ENCODE data around the gene SMIM22.

Gene SMIM22

GRCh38 chr16:4765511-4766474, 29.4 kb upstream of the SMIM22 start:
- Mint-ChIP-seq H3K4me1 (ENCODE audit: low read depth) (peaks cover 34% of the 10 kb centered on the region), H3K27ac (peak overlapping the region; percentile 85), H3K4me3 (peak overlapping the region; percentile 85), H3K9me3 (no peaks in the 10 kb centered on the region), H3K36me3 (ENCODE audit: low read depth) (peaks cover 15% of the 10 kb centered on the region), H3K27me3 (no peaks in the 10 kb centered on the region)

DNA sequence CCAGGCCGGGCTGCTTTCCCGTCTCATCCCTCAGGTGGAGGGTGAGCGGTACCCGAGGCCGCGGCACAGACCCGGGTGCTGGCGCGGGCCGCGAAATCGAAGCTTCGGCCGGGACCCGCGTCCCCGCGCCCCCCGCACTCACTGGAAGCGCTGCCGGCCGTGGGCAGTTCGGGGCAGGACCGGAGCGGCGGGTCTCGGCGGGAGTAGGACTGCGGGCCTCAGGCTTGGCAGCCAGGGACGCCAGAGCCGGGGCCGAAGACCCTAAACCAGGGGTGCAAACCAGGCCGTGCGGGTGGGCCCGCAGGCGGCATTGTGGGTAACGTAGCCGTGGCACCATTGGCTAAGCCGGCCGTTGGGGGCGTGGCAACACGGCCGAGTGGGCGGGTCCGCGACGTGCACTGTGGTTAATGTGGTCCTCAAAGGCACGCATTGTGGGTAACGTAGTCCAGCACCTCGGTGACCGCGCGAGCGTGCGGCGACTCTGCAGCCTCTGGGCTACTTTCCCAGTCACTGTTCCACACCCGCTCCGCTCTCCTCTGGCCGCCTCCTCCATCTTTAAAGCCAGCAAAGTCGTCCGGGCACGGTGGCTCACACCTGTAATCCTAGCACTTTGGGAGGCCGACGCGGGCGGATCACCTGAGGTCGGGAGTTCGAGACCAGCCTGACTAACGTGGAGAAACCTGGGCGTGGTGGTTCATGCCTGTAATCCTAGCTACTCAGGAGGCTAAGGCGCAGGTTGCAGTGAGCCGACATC, 28.1 kb upstream of the SMIM22 start, which contains the start of gene ZNF500:
ZNF500 (minus strand) TSS at position 288 of the 754 bp plus-strand sequence. CDS start 1,184 bp downstream, outside the sequence.
- Mint-ChIP-seq H3K4me1 (ENCODE audit: low read depth) (peaks cover 34% of the 10 kb centered on the region), H3K27ac (peak within 1 kb of the TSS; percentile 91), H3K4me3 (peak within 1 kb of the TSS; percentile 88), H3K27me3 (no peaks in the 10 kb centered on the region), H3K36me3 (ENCODE audit: low read depth) (peaks cover 13% of the 10 kb centered on the region), H3K9me3 (no peaks in the 10 kb centered on the region)

DNA sequence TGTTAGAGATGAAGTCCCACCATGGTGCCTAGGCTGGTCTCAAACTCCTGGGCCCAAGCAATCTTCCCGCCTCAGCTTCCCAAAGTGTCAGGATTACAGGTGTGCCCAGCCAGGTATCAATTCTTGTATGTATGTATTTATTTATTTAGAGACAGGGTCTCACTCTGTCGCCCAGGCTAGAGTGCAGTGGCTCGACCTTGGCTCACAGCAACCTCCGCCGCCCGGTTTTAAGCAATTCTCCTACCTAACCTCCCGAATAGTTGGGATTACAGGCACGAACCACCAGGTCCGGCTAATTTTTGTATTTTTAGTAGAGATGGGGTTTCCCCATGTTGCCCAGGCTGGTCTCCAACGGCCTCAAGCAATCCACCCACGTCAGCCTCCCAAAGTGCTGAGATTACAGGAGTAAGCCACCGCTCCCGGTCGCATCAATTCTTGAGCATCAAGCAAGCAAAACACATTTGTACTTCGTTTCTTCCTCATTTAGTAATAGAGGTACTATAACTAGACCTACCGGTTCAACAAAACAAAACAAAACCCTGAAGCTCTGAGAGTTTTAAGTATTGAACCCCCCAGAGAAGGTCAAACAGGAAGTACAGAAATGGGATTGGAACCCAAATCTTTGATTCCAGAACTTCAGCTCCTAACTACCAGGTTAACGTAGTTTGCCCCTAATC, 27.2 kb upstream of the SMIM22 start:
- H3K27ac Mint-ChIP-seq = peak overlapping the region; percentile 91
- H3K9me3 Mint-ChIP-seq = no peaks in the 10 kb centered on the region
- peak overlapping the region; percentile 86 for H3K4me3 Mint-ChIP-seq
- no peaks in the 10 kb centered on the region for H3K27me3 Mint-ChIP-seq
- peaks cover 34% of the 10 kb centered on the region for H3K4me1 Mint-ChIP-seq (ENCODE audit: low read depth)
- peaks cover 4% of the 10 kb centered on the region for H3K36me3 Mint-ChIP-seq (ENCODE audit: low read depth)

- peaks cover 34% of the 10 kb centered on the region for H3K4me1 Mint-ChIP-seq (ENCODE audit: low read depth)
- peaks cover 3% of the 10 kb centered on the region for H3K36me3 Mint-ChIP-seq (ENCODE audit: low read depth)
- no peaks in the 10 kb centered on the region for H3K27me3 Mint-ChIP-seq
- H3K4me3 Mint-ChIP-seq = peak overlapping the region; percentile 86
- peak overlapping the region; percentile 91 for H3K27ac Mint-ChIP-seq
- no peaks in the 10 kb centered on the region for H3K9me3 Mint-ChIP-seq
Observed at GRCh38 chr16:4768549-4769305, 26.4 kb upstream of the SMIM22 start.

GRCh38 chr16:4769306-4769638, 25.9 kb upstream of the SMIM22 start:
- H3K4me1 Mint-ChIP-seq (ENCODE audit: low read depth) = peaks cover 34% of the 10 kb centered on the region
- H3K4me3 Mint-ChIP-seq = peak overlapping the region; percentile 86
- H3K36me3 Mint-ChIP-seq (ENCODE audit: low read depth) = peaks cover 3% of the 10 kb centered on the region
- no peaks in the 10 kb centered on the region for H3K27me3 Mint-ChIP-seq
- no peaks in the 10 kb centered on the region for H3K9me3 Mint-ChIP-seq
- peak overlapping the region; percentile 15 for H3K27ac Mint-ChIP-seq

DNA sequence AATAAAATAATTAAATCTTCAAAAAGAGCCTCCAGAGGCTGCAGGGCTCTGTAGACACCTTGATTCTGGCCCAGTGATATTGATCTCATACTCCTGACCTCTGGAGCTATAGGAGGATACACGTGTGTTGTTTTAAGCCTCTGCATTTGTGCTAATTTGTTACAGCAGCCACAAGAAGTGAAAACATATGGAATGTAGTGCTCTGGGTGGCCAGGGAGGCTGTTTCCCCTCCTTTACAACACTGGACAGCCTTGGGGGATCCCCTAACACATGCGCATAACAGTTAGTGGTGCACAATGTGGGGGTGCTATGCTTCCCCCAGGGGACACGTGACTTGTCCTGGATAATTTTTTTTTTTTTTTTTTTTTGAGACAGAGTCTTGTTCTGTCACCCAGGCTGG, 23.5 kb upstream of the SMIM22 start:
- no peak overlapping the region for H3K4me3 Mint-ChIP-seq
- H3K4me1 Mint-ChIP-seq (ENCODE audit: low read depth) = peaks cover 20% of the 10 kb centered on the region
- H3K27me3 Mint-ChIP-seq = no peaks in the 10 kb centered on the region
- H3K36me3 Mint-ChIP-seq (ENCODE audit: low read depth) = no peaks in the 10 kb centered on the region
- H3K27ac Mint-ChIP-seq = no peak overlapping the region
- H3K9me3 Mint-ChIP-seq = no peaks in the 10 kb centered on the region

DNA sequence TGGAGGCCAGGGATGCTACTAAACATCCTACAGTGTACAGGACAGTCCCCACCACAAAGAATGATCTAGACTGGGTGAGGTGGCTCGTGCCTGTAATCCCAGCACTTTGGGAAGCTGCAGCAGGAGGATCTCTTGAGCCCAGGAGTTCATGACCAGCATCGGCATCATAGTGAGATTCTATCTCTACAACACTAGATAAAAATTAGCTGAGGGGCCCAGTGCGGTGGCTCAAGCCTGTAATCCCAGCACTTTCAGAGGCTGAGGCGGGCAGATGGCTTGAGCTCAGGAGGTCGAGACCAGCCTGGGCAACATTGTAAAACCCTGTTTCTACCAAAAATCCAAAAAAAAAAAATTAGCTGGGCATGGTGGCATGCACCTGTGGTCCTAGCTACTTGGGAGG, 22.8 kb upstream of the SMIM22 start:
- H3K9me3 Mint-ChIP-seq = no peaks in the 10 kb centered on the region
- peaks cover 16% of the 10 kb centered on the region for H3K4me1 Mint-ChIP-seq (ENCODE audit: low read depth)
- no peaks in the 10 kb centered on the region for H3K27me3 Mint-ChIP-seq
- H3K27ac Mint-ChIP-seq = no peak overlapping the region
- no peaks in the 10 kb centered on the region for H3K36me3 Mint-ChIP-seq (ENCODE audit: low read depth)
- H3K4me3 Mint-ChIP-seq = no peak overlapping the region

DNA sequence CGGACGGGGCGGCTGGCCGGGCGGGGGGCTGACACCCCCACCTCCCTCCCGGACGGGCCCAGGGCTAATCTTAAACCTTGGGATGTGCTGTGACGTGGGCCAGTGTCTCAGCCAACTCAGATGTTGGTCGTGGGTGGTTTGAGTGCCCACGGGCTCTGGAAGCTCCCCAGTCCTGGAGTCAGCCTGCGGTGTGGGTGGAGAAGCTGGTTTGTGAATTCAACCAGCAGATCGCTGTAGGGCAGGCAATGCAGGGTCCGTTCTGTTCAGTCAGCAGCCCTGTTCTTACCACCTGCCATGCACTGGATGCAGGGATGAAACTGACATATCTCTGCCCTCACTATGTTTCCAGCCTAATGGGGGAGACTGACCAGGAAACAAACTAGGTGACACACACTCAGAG, 20.2 kb upstream of the SMIM22 start:
- Mint-ChIP-seq H3K27me3 (no peaks in the 10 kb centered on the region), H3K4me3 (no peak overlapping the region), H3K27ac (no peak overlapping the region), H3K36me3 (ENCODE audit: low read depth) (no peaks in the 10 kb centered on the region), H3K4me1 (ENCODE audit: low read depth) (no peaks in the 10 kb centered on the region), H3K9me3 (no peaks in the 10 kb centered on the region)

DNA sequence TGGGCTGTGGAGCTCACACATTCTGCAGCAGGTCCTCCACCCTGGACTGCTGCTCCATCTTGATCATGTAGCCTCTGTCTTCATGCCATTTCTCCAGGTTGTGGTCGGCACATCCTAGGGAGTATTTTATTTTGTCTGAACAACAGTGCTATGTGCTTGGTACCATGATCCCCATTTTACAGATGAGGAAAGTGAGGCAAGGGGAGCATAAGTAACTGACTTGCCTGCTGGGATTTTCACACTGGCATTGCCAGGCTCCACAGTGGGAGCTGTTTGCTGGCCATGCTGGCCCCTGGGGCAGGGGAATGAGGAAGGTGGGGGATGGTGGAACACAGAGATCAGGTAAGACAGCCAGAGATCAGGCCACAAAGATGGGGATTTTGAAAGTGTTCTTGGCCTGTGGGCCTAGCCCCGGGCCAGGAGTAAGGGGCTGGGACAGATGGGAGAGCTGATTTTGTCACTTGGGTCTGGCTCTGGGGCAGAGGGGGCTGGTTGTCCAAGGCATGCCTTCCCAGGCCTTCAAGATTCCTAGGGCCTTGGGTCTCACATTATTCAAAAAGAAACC, 18.9 kb upstream of the SMIM22 start:
- H3K9me3 Mint-ChIP-seq = no peaks in the 10 kb centered on the region
- no peaks in the 10 kb centered on the region for H3K27me3 Mint-ChIP-seq
- no peaks in the 10 kb centered on the region for H3K36me3 Mint-ChIP-seq (ENCODE audit: low read depth)
- no peak overlapping the region for H3K27ac Mint-ChIP-seq
- no peak overlapping the region for H3K4me3 Mint-ChIP-seq
- H3K4me1 Mint-ChIP-seq (ENCODE audit: low read depth) = no peaks in the 10 kb centered on the region

GRCh38 chr16:4777339-4778049, 17.7 kb upstream of the SMIM22 start:
- Mint-ChIP-seq H3K27me3 (no peaks in the 10 kb centered on the region), H3K9me3 (no peaks in the 10 kb centered on the region), H3K27ac (no peak overlapping the region), H3K4me3 (no peak overlapping the region), H3K36me3 (ENCODE audit: low read depth) (no peaks in the 10 kb centered on the region), H3K4me1 (ENCODE audit: low read depth) (no peaks in the 10 kb centered on the region)

DNA sequence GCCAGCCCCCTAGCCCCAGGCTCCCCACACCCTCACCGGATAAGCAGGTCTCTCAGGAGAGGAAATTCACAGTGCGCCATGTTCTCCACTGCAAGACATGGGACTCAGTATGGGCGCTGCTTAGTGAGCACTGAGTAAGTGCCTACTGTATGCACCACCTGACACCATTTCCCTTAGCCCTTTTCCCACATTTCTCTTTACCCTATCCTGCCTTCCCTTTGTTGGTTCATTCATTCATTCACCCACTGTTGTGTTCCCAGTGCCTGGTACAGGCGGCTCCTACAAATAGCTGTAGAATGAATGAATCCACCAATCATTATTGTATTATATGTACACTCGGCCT, 17.1 kb upstream of the SMIM22 start:
- Mint-ChIP-seq H3K36me3 (ENCODE audit: low read depth) (no peaks in the 10 kb centered on the region), H3K27ac (no peak overlapping the region), H3K9me3 (no peaks in the 10 kb centered on the region), H3K4me1 (ENCODE audit: low read depth) (no peaks in the 10 kb centered on the region), H3K27me3 (no peaks in the 10 kb centered on the region), H3K4me3 (no peak overlapping the region)

GRCh38 chr16:4780235-4780634, 14.9 kb upstream of the SMIM22 start:
- no peak overlapping the region for H3K4me3 Mint-ChIP-seq
- H3K27ac Mint-ChIP-seq = no peak overlapping the region
- H3K4me1 Mint-ChIP-seq (ENCODE audit: low read depth) = no peaks in the 10 kb centered on the region
- H3K36me3 Mint-ChIP-seq (ENCODE audit: low read depth) = no peaks in the 10 kb centered on the region
- H3K9me3 Mint-ChIP-seq = no peaks in the 10 kb centered on the region
- no peaks in the 10 kb centered on the region for H3K27me3 Mint-ChIP-seq

- Mint-ChIP-seq H3K27me3 (no peaks in the 10 kb centered on the region), H3K4me1 (ENCODE audit: low read depth) (no peaks in the 10 kb centered on the region), H3K36me3 (ENCODE audit: low read depth) (no peaks in the 10 kb centered on the region), H3K4me3 (no peak overlapping the region), H3K9me3 (no peaks in the 10 kb centered on the region), H3K27ac (no peak overlapping the region)
Observed at GRCh38 chr16:4783251-4783950, 11.8 kb upstream of the SMIM22 start.
